PC-9 (cell line): ENCODE data around the gene MEGF8.

Experiments used
- CTCF ChIP-seq: fragments of 200-600 bp; sonication (generic); conservative IDR thresholded peaks from 2 replicates; pipeline ENCODE4 v1.6.1; 2017; ENCODE audit warnings: mixed run types, antibody characterized with exemption, mild to moderate bottlenecking, moderate library complexity
- EZH2 ChIP-seq: fragments of 200-600 bp; sonication (generic); IDR thresholded peaks from 2 replicates; pipeline ENCODE4 v1.8.0; 2017; ENCODE audit warnings: antibody characterized with exemption, low read depth

- TF ChIP-seq CTCF: no peak
- no peak for TF ChIP-seq EZH2
Measured at GRCh38 chr19:42286349-42287016, 39.0 kb upstream of the MEGF8 start.
